Measurements from ENCODE around the gene KLHL12. TPM values are rescaled to one million over a fixed set of nuclear protein-coding genes. Genes with fewer than 3 reads are reported as not detected.
"Not testable (repeated sequence)": the region's sequence is repeated elsewhere in the genome, so short reads cannot be mapped to it uniquely, and the experiment has no call there.

KLHL12 gene
- total RNA-seq, 2 donors from 2014 or later: 28.7 to 29.6 TPM

- H3K4me3 ChIP-seq: no peak overlapping the region
- intact Hi-C loops (cut with DNase I): no loop called here
- no peaks in the 10 kb centered on the region for H3K4me1 ChIP-seq
- H3K36me3 ChIP-seq: peaks cover 18% of the 10 kb centered on the region
- H3K27me3 ChIP-seq: no peaks in the 10 kb centered on the region
- no peaks in the 10 kb centered on the region for H3K9me3 ChIP-seq
- H3K9ac ChIP-seq (ENCODE audit: low read depth in 2 of 2, low read length in 2 of 2): no peak overlapping the region
- H3K27ac ChIP-seq: no peak overlapping the region
- no peak for TF ChIP-seq CTCF (IDR thresholded peaks at IDR 0.05)
- DNase-seq: no peak
Measured at GRCh38 chr1:202938287-202938925, 11.4 kb upstream of the KLHL12 start.

GRCh38 chr1:202936409-202936808, 9.4 kb upstream of the KLHL12 start:
- H3K9me3 ChIP-seq; intact Hi-C loops (cut with DNase I); H3K27ac ChIP-seq: not testable (repeated sequence)

GRCh38 chr1:202935844-202936243, 8.8 kb upstream of the KLHL12 start:
- no peaks in the 10 kb centered on the region for H3K4me1 ChIP-seq
- H3K9ac ChIP-seq (ENCODE audit: low read depth in 2 of 2, low read length in 2 of 2): no peak overlapping the region
- no peaks in the 10 kb centered on the region for H3K36me3 ChIP-seq
- no peak for DNase-seq
- H3K27ac ChIP-seq: no peak overlapping the region
- H3K4me3 ChIP-seq: no peak overlapping the region
- intact Hi-C loops (cut with DNase I): no loop called here
- no peaks in the 10 kb centered on the region for H3K27me3 ChIP-seq
- no peaks in the 10 kb centered on the region for H3K9me3 ChIP-seq
- no peak for TF ChIP-seq CTCF (IDR thresholded peaks at IDR 0.05)

More at GRCh38 chr1:202936409-202936808, 9.4 kb upstream of the KLHL12 start:
- not testable (repeated sequence) for H3K4me3 ChIP-seq; H3K27me3 ChIP-seq; H3K9ac ChIP-seq (ENCODE audit: low read depth in 2 of 2, low read length in 2 of 2); H3K36me3 ChIP-seq; H3K4me1 ChIP-seq; DNase-seq

- no peak overlapping the region for H3K4me3 ChIP-seq
- H3K4me1 ChIP-seq: no peaks in the 10 kb centered on the region
- no peak for DNase-seq
- H3K9me3 ChIP-seq: no peaks in the 10 kb centered on the region
- no peak overlapping the region for H3K9ac ChIP-seq (ENCODE audit: low read depth in 2 of 2, low read length in 2 of 2)
- intact Hi-C loops (cut with DNase I): no loop called here
- no peak for TF ChIP-seq CTCF (IDR thresholded peaks at IDR 0.05)
- H3K27me3 ChIP-seq: no peaks in the 10 kb centered on the region
- no peaks in the 10 kb centered on the region for H3K36me3 ChIP-seq
- no peak overlapping the region for H3K27ac ChIP-seq
Measured at GRCh38 chr1:202934755-202935154, 7.7 kb upstream of the KLHL12 start.

GRCh38 chr1:202932476-202932875, 5.4 kb upstream of the KLHL12 start:
- H3K36me3 ChIP-seq: no peaks in the 10 kb centered on the region
- intact Hi-C loops (cut with DNase I): no loop called here

More at GRCh38 chr1:202932476-202932875, 5.4 kb upstream of the KLHL12 start:
- H3K27me3 ChIP-seq: no peaks in the 10 kb centered on the region
- DNase-seq: no peak
- H3K4me3 ChIP-seq: no peak overlapping the region
- no peaks in the 10 kb centered on the region for H3K4me1 ChIP-seq
- no peak for TF ChIP-seq CTCF (IDR thresholded peaks at IDR 0.05)
- no peaks in the 10 kb centered on the region for H3K9me3 ChIP-seq
- no peak overlapping the region for H3K9ac ChIP-seq (ENCODE audit: low read depth in 2 of 2, low read length in 2 of 2)
- no peak overlapping the region for H3K27ac ChIP-seq
